Stomach (tissue), 9 donors: ENCODE data around the gene SUN3. TPM values are rescaled to one million over a fixed set of nuclear protein-coding genes. Genes with fewer than 3 reads are reported as not detected.
A peak's percentile ranks its signal among the peaks of the same experiment; 100 is the strongest.

ENCODE experiments used
- DNase-seq, 2 donors: peaks; one replicate each; pipeline versions ENCODE4 v3.0.0 to v3.0.0-alpha.2; 2013 to 2019
- H3K27ac ChIP-seq, 5 donors: fragments of 200-600 bp in 4 of 5; sonication (generic) in 4 of 5; one replicate each; pipeline ENCODE4 v1.5.1; 2013 to 2019; ENCODE audit warnings: mild to moderate bottlenecking in 1 of 5, moderate library complexity in 1 of 5
- H3K27me3 ChIP-seq, 3 donors: fragments of 200-600 bp; sonication (generic); one replicate each; pipeline ENCODE4 v1.5.1; 2017 to 2019; ENCODE audit warnings: mixed run types in 1 of 3
- H3K36me3 ChIP-seq, 4 donors: fragments of 200-600 bp; sonication (generic); 1 replicate in 3 of 4; 2 replicates in 1 of 4; pipeline ENCODE4 v1.5.1; 2016 to 2019
- H3K4me1 ChIP-seq, 4 donors: fragments of 200-600 bp; sonication (generic); one replicate each; pipeline ENCODE4 v1.5.1; 2016 to 2019
- H3K4me3 ChIP-seq, 4 donors: fragments of 200-600 bp; sonication (generic) in 3 of 4; one replicate each; pipeline ENCODE4 v1.5.1; 2016 to 2019; ENCODE audit warnings: mild to moderate bottlenecking in 1 of 4
- H3K9me3 ChIP-seq, 4 donors: fragments of 200-600 bp; sonication (generic); one replicate each; pipeline ENCODE4 v1.5.1; 2016 to 2019
- EP300 ChIP-seq: sonication (generic); formaldehyde crosslinking; IDR thresholded peaks from one replicate; pipeline ENCODE4 v1.6.1; 2017; ENCODE audit warnings: antibody characterized with exemption
- POLR2A ChIP-seq, 4 donors: fragments of 450-650 bp; IDR thresholded peaks; one replicate each; pipeline ENCODE4 v1.6.1; 2016; ENCODE audit warnings: antibody characterized with exemption in 4 of 4, control low read depth in 2 of 4, mild to moderate bottlenecking in 1 of 4, moderate library complexity in 1 of 4
- POLR2AphosphoS5 ChIP-seq, 3 donors: sonication (generic); formaldehyde crosslinking; IDR thresholded peaks; one replicate each; pipeline ENCODE4 v1.6.1; 2016; ENCODE audit warnings: antibody characterized with exemption in 3 of 3
- WGBS, 5 donors: extraction: QIAGEN DNeasy Blood & Tissue Kit in 3 of 5; methylation state at CpG; one replicate each; pipeline versions ENCODE4 v1.1.5 to v1.1.7; 2013 to 2018; 5-methylcytosine and 5-hydroxymethylcytosine counted together
- intact Hi-C: fragments of 100-400 bp; cut with DNase I; formaldehyde crosslinking; loops from one replicate; pipeline ENCODE4 v1.15.1; 2023; ENCODE audit warnings: low total_unique reads
- polyA plus RNA-seq, 3 donors: library from polyadenylated mRNA; stranded (reverse); fragments of 200-250 nt; gene quantifications; one replicate each; pipeline ENCODE4 v1.2.3, GENCODE V29; 2013
- total RNA-seq, 5 donors: library from RNA; depleted of rRNA; stranded (reverse); fragments of >200 nt; gene quantifications; one replicate each; pipeline versions ENCODE4 v1.1.0 to v1.2.3, GENCODE V29; 2014 to 2016
- TF ChIP-seq, protein P1 (sequence below), 7 experiments: fragments of 450-650 bp in 4 of 7; fragments of 200-600 bp in 3 of 7; sonication (generic) in 3 of 7; IDR thresholded peaks; one replicate each; pipeline ENCODE4 v1.5.1; 2016 to 2019; ENCODE audit warnings: antibody characterized with exemption in 7 of 7, control low read depth in 2 of 7, mild to moderate bottlenecking in 1 of 7
- donor health status: healthy with polysubstance abuse.
- donor health status: Bipolar disorder and iron deficiency.
- donor health status: healthy.

The SUN3 gene
- total and polyA plus RNA-seq, 8 donors: not detected

DNA sequence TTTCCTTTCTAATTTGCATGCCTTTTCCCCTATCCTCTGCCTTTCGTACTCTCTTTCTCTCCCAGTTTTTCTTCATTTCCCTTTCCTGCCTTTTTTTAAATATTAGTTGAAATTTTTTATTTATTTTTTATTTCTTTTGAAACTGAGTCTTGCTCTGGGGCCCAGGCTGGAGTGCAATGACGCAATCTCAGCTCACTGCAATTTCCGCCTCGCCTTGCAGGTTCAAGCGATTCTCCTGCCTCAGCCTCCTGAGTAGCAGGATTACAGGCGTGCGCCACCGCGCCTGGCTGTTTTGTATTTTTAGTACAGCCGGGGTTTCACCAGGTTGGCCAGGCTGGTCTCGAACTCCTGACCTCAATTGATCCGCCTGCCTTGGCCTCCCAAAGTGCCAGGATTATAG is 29.5 kb downstream of the SUN3 start:
- H3K27me3 ChIP-seq: no peaks in the 10 kb centered on the region
- H3K4me1 ChIP-seq: no peaks in the 10 kb centered on the region
- H3K9me3 ChIP-seq: no peaks in the 10 kb centered on the region
- no peak overlapping the region for H3K4me3 ChIP-seq
- 94 to 97% (median 96%) methylated on average over 12 of the region's 12 CpGs for WGBS, 5 donors
- intact Hi-C loops: loop anchor here (10.0 kb wide), 1 partner anchor 105 kb away; no protein-coding TSS in a partner anchor
- no peaks in the 10 kb centered on the region for H3K36me3 ChIP-seq
- TF ChIP-seq, protein P1, sequence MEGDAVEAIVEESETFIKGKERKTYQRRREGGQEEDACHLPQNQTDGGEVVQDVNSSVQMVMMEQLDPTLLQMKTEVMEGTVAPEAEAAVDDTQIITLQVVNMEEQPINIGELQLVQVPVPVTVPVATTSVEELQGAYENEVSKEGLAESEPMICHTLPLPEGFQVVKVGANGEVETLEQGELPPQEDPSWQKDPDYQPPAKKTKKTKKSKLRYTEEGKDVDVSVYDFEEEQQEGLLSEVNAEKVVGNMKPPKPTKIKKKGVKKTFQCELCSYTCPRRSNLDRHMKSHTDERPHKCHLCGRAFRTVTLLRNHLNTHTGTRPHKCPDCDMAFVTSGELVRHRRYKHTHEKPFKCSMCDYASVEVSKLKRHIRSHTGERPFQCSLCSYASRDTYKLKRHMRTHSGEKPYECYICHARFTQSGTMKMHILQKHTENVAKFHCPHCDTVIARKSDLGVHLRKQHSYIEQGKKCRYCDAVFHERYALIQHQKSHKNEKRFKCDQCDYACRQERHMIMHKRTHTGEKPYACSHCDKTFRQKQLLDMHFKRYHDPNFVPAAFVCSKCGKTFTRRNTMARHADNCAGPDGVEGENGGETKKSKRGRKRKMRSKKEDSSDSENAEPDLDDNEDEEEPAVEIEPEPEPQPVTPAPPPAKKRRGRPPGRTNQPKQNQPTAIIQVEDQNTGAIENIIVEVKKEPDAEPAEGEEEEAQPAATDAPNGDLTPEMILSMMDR (IDR thresholded peaks at IDR 0.05): no peak
- TF ChIP-seq EP300: no peak
- no peak for TF ChIP-seq POLR2A (IDR thresholded peaks at IDR 0.05)
- no peak for DNase-seq
- H3K27ac ChIP-seq: no peak overlapping the region

GRCh38 chr7:47992446-47992845 is 36.5 kb downstream of the SUN3 start:
- H3K27ac ChIP-seq: peak overlapping the region in 4 of 5 donors; percentile 48 to 77 (median 53)
- TF ChIP-seq, protein P1 (IDR thresholded peaks at IDR 0.05): no peak
- TF ChIP-seq EP300 (no peak), POLR2A (IDR thresholded peaks at IDR 0.05) (no peak), POLR2AphosphoS5 (IDR thresholded peaks at IDR 0.05) (no peak)
- no peak for DNase-seq

DNA sequence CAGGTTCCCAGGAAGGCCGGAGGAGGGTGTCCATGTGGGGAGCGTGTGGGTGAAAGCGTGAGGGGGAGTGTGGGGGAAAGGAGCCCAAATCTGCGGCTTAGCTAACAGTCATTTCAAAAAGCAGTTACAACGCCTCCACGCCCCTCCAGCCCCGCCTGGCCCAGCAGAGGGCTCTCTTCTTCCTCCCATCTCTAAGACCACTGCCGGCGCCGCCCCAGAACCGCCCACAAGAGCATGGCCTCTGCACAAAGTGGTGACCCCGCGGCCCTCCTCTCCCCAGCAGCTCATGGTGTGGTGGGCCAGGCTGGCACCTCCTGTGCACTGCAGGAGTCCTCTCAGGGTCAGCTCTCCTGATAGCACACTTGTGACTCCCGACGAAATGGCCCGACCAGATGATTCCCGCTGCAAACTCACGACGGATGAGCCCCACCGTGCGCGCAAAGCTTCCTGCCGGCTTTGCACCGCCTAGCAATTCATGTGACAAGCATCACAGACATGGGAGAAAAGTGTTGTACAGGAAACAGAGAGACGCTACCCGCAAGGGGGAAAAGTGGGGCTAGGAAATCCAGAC is 37.1 kb downstream of the SUN3 start:
- intact Hi-C loops: loop anchor here (10.0 kb wide), 1 partner anchor 113 kb away; no protein-coding TSS in a partner anchor
- H3K36me3 ChIP-seq: no peaks in the 10 kb centered on the region
- peaks cover 0 to 15% (median 2%) of the 10 kb centered on the region in 4 donors for H3K4me1 ChIP-seq
- 3 to 15% (median 10%) methylated on average over 25 to 26 of the region's 26 CpGs for WGBS, 5 donors
- TF ChIP-seq EP300 (no peak), POLR2AphosphoS5 (IDR thresholded peaks at IDR 0.05) (peak in 2 of 3 donors; percentile 5 to 6)
- TF ChIP-seq, protein P1 (IDR thresholded peaks at IDR 0.05): peak in 4 of 7 experiments; percentile 33 to 59 (median 48)
- peak overlapping the region; percentile 2 to 77 (median 51) for H3K27ac ChIP-seq
- H3K4me3 ChIP-seq: peak overlapping the region; percentile 39 to 59 (median 50)
- H3K27me3 ChIP-seq: no peaks in the 10 kb centered on the region
- peak; percentile 77 to 93 for DNase-seq
- H3K9me3 ChIP-seq: no peaks in the 10 kb centered on the region

More at GRCh38 chr7:47992446-47992845, 36.5 kb downstream of the SUN3 start:
- Histone ChIP-seq H3K36me3 (no peaks in the 10 kb centered on the region), H3K4me3 (peak overlapping the region in 1 of 4 donors; percentile 59), H3K27me3 (no peaks in the 10 kb centered on the region), H3K9me3 (no peaks in the 10 kb centered on the region), H3K4me1 (peaks cover 0 to 15% (median 2%) of the 10 kb centered on the region in 4 donors)
- intact Hi-C loops: loop anchor here (10.0 kb wide), 1 partner anchor 112 kb away; no protein-coding TSS in a partner anchor
- WGBS, 5 donors: 74 to 87% (median 76%) methylated on average over 3 of the region's 3 CpGs

GRCh38 chr7:47991270-47991669 is 37.6 kb downstream of the SUN3 start:
- no peaks in the 10 kb centered on the region for H3K36me3 ChIP-seq
- no peaks in the 10 kb centered on the region for H3K27me3 ChIP-seq
- TF ChIP-seq POLR2A (IDR thresholded peaks at IDR 0.05) (no peak), POLR2AphosphoS5 (IDR thresholded peaks at IDR 0.05) (no peak), EP300 (no peak)
- TF ChIP-seq, protein P1 (IDR thresholded peaks at IDR 0.05): no peak
- H3K4me1 ChIP-seq: peaks cover 0 to 15% (median 2%) of the 10 kb centered on the region in 4 donors
- no peak for DNase-seq
- intact Hi-C loops: loop anchor here (10.0 kb wide), 1 partner anchor 114 kb away; no protein-coding TSS in a partner anchor
- 80 to 93% (median 83%) methylated on average over 1 of the region's 1 CpG for WGBS, 5 donors
- H3K9me3 ChIP-seq: no peaks in the 10 kb centered on the region
- peak overlapping the region in 3 of 5 donors; percentile 51 to 77 (median 55) for H3K27ac ChIP-seq
- H3K4me3 ChIP-seq: peak overlapping the region; percentile 39 to 59 (median 50)
